Activated naive CD4-positive, alpha-beta T cell treated with anti-CD3 and anti-CD28 coated beads, Interleukin-2, amount 50 U/mL, for 72 hours (primary cell): ENCODE results near the gene GPRIN3. TPM values are rescaled to one million over a fixed set of nuclear protein-coding genes. Genes with fewer than 3 reads are reported as not detected.
"Not testable (repeated sequence)": the region's sequence is repeated elsewhere in the genome, so short reads cannot be mapped to it uniquely, and the experiment has no call there.

Source experiments
- ATAC-seq, 2 donors: fragments of 150-1000 bp; cut with Tn5 transposase; 2 replicates each; pipeline ENCODE4 v1.10.0; 2021; ENCODE audit warnings: mild to moderate bottlenecking in 2 of 2, moderate library complexity in 2 of 2
- DNase-seq, 2 donors: peaks; one replicate each; pipeline ENCODE4 v3.0.0; 2021 to 2022; ENCODE audit warnings: low spot score in 2 of 2
- H3K27ac Mint-ChIP-seq, 2 donors: one replicate each; pipeline ENCODE4 v1.8.0; 2022; ENCODE audit warnings: mild to moderate bottlenecking in 2 of 2, mixed read lengths in 2 of 2
- H3K36me3 Mint-ChIP-seq, 2 donors: one replicate each; pipeline ENCODE4 v1.8.0; 2022; ENCODE audit warnings: mixed read lengths in 2 of 2
- H3K9me3 Mint-ChIP-seq, 2 donors: one replicate each; pipeline ENCODE4 v1.8.0; 2022; ENCODE audit warnings: mixed read lengths in 2 of 2
- total RNA-seq, 2 donors: library from RNA; stranded (reverse); gene quantifications; one replicate each; pipeline ENCODE4 v1.2.3, GENCODE V29; 2022

The GPRIN3 gene
- total RNA-seq, 2 donors from 2014 or later, result 12.4 to 26.1 TPM

GRCh38 chr4:89222170-89222569, 85.4 kb downstream of the GPRIN3 start:
- no peak overlapping the region for H3K27ac Mint-ChIP-seq
- H3K36me3 Mint-ChIP-seq, result no peaks in the 10 kb centered on the region
- no peaks in the 10 kb centered on the region for H3K9me3 Mint-ChIP-seq
- ATAC-seq (peak; percentile 73 to 77), DNase-seq (no peak)

GRCh38 chr4:89221167-89221867, 86.3 kb downstream of the GPRIN3 start:
- H3K36me3 Mint-ChIP-seq, result no peaks in the 10 kb centered on the region
- no peak for DNase-seq
- H3K9me3 Mint-ChIP-seq, result no peaks in the 10 kb centered on the region
- ATAC-seq, result no peak
- no peak overlapping the region for H3K27ac Mint-ChIP-seq

- no peak for ATAC-seq
- Mint-ChIP-seq H3K36me3 (no peaks in the 10 kb centered on the region), H3K9me3 (peaks cover 0 to 2% of the 10 kb centered on the region in 2 donors), H3K27ac (no peak overlapping the region)
- DNase-seq, result no peak
These were observed 89.0 kb downstream of the GPRIN3 start for GRCh38 chr4:89218587-89218986.

GRCh38 chr4:89217604-89218003, 90.0 kb downstream of the GPRIN3 start:
- Mint-ChIP-seq H3K27ac (no peak overlapping the region), H3K9me3 (peaks cover 0 to 5% of the 10 kb centered on the region in 2 donors), H3K36me3 (no peaks in the 10 kb centered on the region)
- DNase-seq (no peak), ATAC-seq (no peak)

- no peaks in the 10 kb centered on the region for H3K36me3 Mint-ChIP-seq
- DNase-seq (no peak), ATAC-seq (no peak)
- peaks cover 0 to 5% of the 10 kb centered on the region in 2 donors for H3K9me3 Mint-ChIP-seq
- H3K27ac Mint-ChIP-seq, result no peak overlapping the region
These were observed 90.7 kb downstream of the GPRIN3 start for GRCh38 chr4:89216866-89217265.

- DNase-seq (no peak), ATAC-seq (no peak)
- Mint-ChIP-seq H3K27ac (no peak overlapping the region), H3K36me3 (no peaks in the 10 kb centered on the region), H3K9me3 (peaks cover 0 to 5% of the 10 kb centered on the region in 2 donors)
These were observed 91.2 kb downstream of the GPRIN3 start for GRCh38 chr4:89216422-89216821.

GRCh38 chr4:89215736-89216135, 91.9 kb downstream of the GPRIN3 start:
- ATAC-seq, result no peak
- peaks cover 0 to 5% of the 10 kb centered on the region in 2 donors for H3K9me3 Mint-ChIP-seq

GRCh38 chr4:89214308-89214707, 93.3 kb downstream of the GPRIN3 start:
- Mint-ChIP-seq H3K27ac (no peak overlapping the region), H3K9me3 (peaks cover 0 to 5% of the 10 kb centered on the region in 2 donors), H3K36me3 (no peaks in the 10 kb centered on the region)
- ATAC-seq (no peak), DNase-seq (no peak)

More at GRCh38 chr4:89215736-89216135, 91.9 kb downstream of the GPRIN3 start:
- DNase-seq, result no peak
- H3K27ac Mint-ChIP-seq, result no peak overlapping the region
- no peaks in the 10 kb centered on the region for H3K36me3 Mint-ChIP-seq

- H3K27ac Mint-ChIP-seq, result no peak overlapping the region
- H3K9me3 Mint-ChIP-seq, result peaks cover 0 to 5% of the 10 kb centered on the region in 2 donors
- DNase-seq (no peak), ATAC-seq (no peak)
- H3K36me3 Mint-ChIP-seq, result no peaks in the 10 kb centered on the region
These were observed 94.3 kb downstream of the GPRIN3 start for GRCh38 chr4:89213382-89213701.

GRCh38 chr4:89212666-89213381, 94.8 kb downstream of the GPRIN3 start:
- H3K36me3 Mint-ChIP-seq, result no peaks in the 10 kb centered on the region
- no peak for DNase-seq

GRCh38 chr4:89204624-89205023, 103.0 kb downstream of the GPRIN3 start:
- H3K27ac Mint-ChIP-seq, result no peak overlapping the region
- peaks cover 0 to 10% of the 10 kb centered on the region in 2 donors for H3K9me3 Mint-ChIP-seq
- no peak for DNase-seq
- ATAC-seq, result no peak
- no peaks in the 10 kb centered on the region for H3K36me3 Mint-ChIP-seq

More at GRCh38 chr4:89212666-89213381, 94.8 kb downstream of the GPRIN3 start:
- peaks cover 0 to 10% of the 10 kb centered on the region in 2 donors for H3K9me3 Mint-ChIP-seq
- ATAC-seq, result no peak
- H3K27ac Mint-ChIP-seq, result no peak overlapping the region

- ATAC-seq (no peak), DNase-seq (no peak)
- Mint-ChIP-seq H3K36me3 (no peaks in the 10 kb centered on the region), H3K27ac (no peak overlapping the region), H3K9me3 (peaks cover 0 to 10% of the 10 kb centered on the region in 2 donors)
These were observed 103.7 kb downstream of the GPRIN3 start for GRCh38 chr4:89203902-89204301.

GRCh38 chr4:89199394-89199793, 108.2 kb downstream of the GPRIN3 start:
- not testable (repeated sequence) for H3K36me3 Mint-ChIP-seq, H3K9me3 Mint-ChIP-seq, DNase-seq, H3K27ac Mint-ChIP-seq, ATAC-seq

GRCh38 chr4:89197920-89198319, 109.7 kb downstream of the GPRIN3 start:
- no peaks in the 10 kb centered on the region for H3K36me3 Mint-ChIP-seq
- DNase-seq (no peak), ATAC-seq (no peak)
- no peak overlapping the region for H3K27ac Mint-ChIP-seq
- H3K9me3 Mint-ChIP-seq, result no peaks in the 10 kb centered on the region

- no peaks in the 10 kb centered on the region for H3K9me3 Mint-ChIP-seq
- ATAC-seq (no peak), DNase-seq (no peak)
- no peak overlapping the region for H3K27ac Mint-ChIP-seq
- H3K36me3 Mint-ChIP-seq, result no peaks in the 10 kb centered on the region
These were observed 110.9 kb downstream of the GPRIN3 start for GRCh38 chr4:89196745-89197144.

- Mint-ChIP-seq H3K36me3 (no peaks in the 10 kb centered on the region), H3K27ac (no peak overlapping the region), H3K9me3 (no peaks in the 10 kb centered on the region)
- DNase-seq (no peak), ATAC-seq (no peak)
These were observed 111.4 kb downstream of the GPRIN3 start for GRCh38 chr4:89196056-89196674.

GRCh38 chr4:89193843-89194242, 113.8 kb downstream of the GPRIN3 start:
- no peak for ATAC-seq
- Mint-ChIP-seq H3K27ac (no peak overlapping the region), H3K9me3 (no peaks in the 10 kb centered on the region)

More at GRCh38 chr4:89193843-89194242, 113.8 kb downstream of the GPRIN3 start:
- no peak for DNase-seq
- H3K36me3 Mint-ChIP-seq, result no peaks in the 10 kb centered on the region
